K562 (cell line): ENCODE measurements around the gene IQCC. TPM values are rescaled to one million over a fixed set of nuclear protein-coding genes. Genes with fewer than 3 reads are reported as not detected.

Experiments used
- BCOR ChIP-seq: fragments of 450-650 bp; IDR thresholded peaks from 2 replicates; pipeline ENCODE4 v1.6.1; 2016
- CBX8 ChIP-seq: fragments of 200-600 bp; sonication (generic); IDR thresholded peaks from 2 replicates; pipeline ENCODE4 v1.6.1; 2012; ENCODE audit warnings: borderline replicate concordance, mixed run types, low read depth, mild to moderate bottlenecking, moderate library complexity, mixed read lengths, low read length, control low read depth, inconsistent platforms; ENCODE audit not compliant: poor library complexity, severe bottlenecking; ENCODE audit errors: extremely low read depth
- HNRNPH1 ChIP-seq: fragments of 200-400 bp; formaldehyde crosslinking; optimal IDR thresholded peaks from 2 replicates; pipeline ENCODE3; 2017; ENCODE audit warnings: low read depth, mild to moderate bottlenecking, low read length, moderate library complexity
- SNRNP70 ChIP-seq: fragments of 200-400 bp; formaldehyde crosslinking; optimal IDR thresholded peaks from 2 replicates; pipeline ENCODE3; 2017; ENCODE audit warnings: low read depth, low read length
- TAF7 ChIP-seq: fragments of 450-650 bp; IDR thresholded peaks from 2 replicates; pipeline ENCODE4 v1.6.1; 2016; ENCODE audit warnings: missing genetic modification characterization, missing compliant biosample characterization
- TGIF2 ChIP-seq: sonication (generic); formaldehyde crosslinking; IDR thresholded peaks from 2 replicates; pipeline ENCODE4 v1.8.1; 2022; ENCODE audit warnings: mild to moderate bottlenecking, missing genetic modification reagents, moderate library complexity
- ZBTB49 ChIP-seq: sonication (generic); formaldehyde crosslinking; IDR thresholded peaks from 2 replicates; pipeline ENCODE4 v1.8.0; 2022; ENCODE audit warnings: missing genetic modification reagents, mild to moderate bottlenecking, borderline replicate concordance
- ZNF124 ChIP-seq: sonication (generic); formaldehyde crosslinking; IDR thresholded peaks from 2 replicates; pipeline ENCODE4 v1.8.1; 2022; ENCODE audit warnings: missing genetic modification reagents
- polyA plus RNA-seq, 8 experiments: library from polyadenylated mRNA; depleted of rRNA in 4 of 8; stranded (reverse) in 5 of 8; unstranded in 3 of 8; fragments of >200 nt; fragmentation: Nextera tagmentation in 2 of 8; fragmentation: Illumina TruSeq in 1 of 8; extraction: Ambion mirVana in 2 of 8; extraction: Trizol in 1 of 8; gene quantifications; 2 replicates each; pipeline versions ENCODE4 v1.2.1 to v1.2.3, GENCODE V29; 2011 to 2014; ENCODE audit warnings: inconsistent platforms in 1 of 8, missing spikeins in 1 of 8
- total RNA-seq, 7 experiments: library from RNA; depleted of rRNA in 6 of 7; stranded (reverse); fragments of >200 nt in 6 of 7; fragmentation: Illumina TruSeq in 2 of 7; extraction: Trizol in 2 of 7; gene quantifications; 2 replicates each; pipeline versions ENCODE4 v1.2.1 to v1.2.3, GENCODE V29; 2011 to 2021; ENCODE audit warnings: low replicate concordance in 1 of 7
- TF ChIP-seq, protein P1 (sequence below), 2 experiments: fragments of 450-650 bp in 1 of 2; sonication (generic) in 1 of 2; formaldehyde crosslinking in 1 of 2; IDR thresholded peaks; 2 replicates each; pipeline versions ENCODE4 v1.7.1 to v1.9.0; 2016 to 2022; ENCODE audit warnings: inconsistent platforms in 1 of 2, mild to moderate bottlenecking in 1 of 2, missing genetic modification reagents in 1 of 2
- TF ChIP-seq, protein P2 (sequence below), 2 experiments: fragments of 450-650 bp; IDR thresholded peaks; 2 replicates each; pipeline ENCODE4 v1.6.1; 2018; ENCODE audit warnings: mild to moderate bottlenecking in 2 of 2, low read depth in 1 of 2; ENCODE audit not compliant: partially characterized antibody in 2 of 2

The IQCC gene
- total and polyA plus RNA-seq, 9 of the 15 experiments (the other 6 are each of a cell fraction or from before 2014, with no cell fraction given), result 8.1 to 16.5 (median 10.7) TPM

- TF ChIP-seq, protein P1, sequence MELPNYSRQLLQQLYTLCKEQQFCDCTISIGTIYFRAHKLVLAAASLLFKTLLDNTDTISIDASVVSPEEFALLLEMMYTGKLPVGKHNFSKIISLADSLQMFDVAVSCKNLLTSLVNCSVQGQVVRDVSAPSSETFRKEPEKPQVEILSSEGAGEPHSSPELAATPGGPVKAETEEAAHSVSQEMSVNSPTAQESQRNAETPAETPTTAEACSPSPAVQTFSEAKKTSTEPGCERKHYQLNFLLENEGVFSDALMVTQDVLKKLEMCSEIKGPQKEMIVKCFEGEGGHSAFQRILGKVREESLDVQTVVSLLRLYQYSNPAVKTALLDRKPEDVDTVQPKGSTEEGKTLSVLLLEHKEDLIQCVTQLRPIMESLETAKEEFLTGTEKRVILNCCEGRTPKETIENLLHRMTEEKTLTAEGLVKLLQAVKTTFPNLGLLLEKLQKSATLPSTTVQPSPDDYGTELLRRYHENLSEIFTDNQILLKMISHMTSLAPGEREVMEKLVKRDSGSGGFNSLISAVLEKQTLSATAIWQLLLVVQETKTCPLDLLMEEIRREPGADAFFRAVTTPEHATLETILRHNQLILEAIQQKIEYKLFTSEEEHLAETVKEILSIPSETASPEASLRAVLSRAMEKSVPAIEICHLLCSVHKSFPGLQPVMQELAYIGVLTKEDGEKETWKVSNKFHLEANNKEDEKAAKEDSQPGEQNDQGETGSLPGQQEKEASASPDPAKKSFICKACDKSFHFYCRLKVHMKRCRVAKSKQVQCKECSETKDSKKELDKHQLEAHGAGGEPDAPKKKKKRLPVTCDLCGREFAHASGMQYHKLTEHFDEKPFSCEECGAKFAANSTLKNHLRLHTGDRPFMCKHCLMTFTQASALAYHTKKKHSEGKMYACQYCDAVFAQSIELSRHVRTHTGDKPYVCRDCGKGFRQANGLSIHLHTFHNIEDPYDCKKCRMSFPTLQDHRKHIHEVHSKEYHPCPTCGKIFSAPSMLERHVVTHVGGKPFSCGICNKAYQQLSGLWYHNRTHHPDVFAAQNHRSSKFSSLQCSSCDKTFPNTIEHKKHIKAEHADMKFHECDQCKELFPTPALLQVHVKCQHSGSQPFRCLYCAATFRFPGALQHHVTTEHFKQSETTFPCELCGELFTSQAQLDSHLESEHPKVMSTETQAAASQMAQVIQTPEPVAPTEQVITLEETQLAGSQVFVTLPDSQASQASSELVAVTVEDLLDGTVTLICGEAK (IDR thresholded peaks at IDR 0.05), result peak; percentile 81
- TF ChIP-seq, protein P1 (CRISPR knock-in tag; IDR thresholded peaks at IDR 0.05), result no peak
- TF ChIP-seq, protein P2, sequence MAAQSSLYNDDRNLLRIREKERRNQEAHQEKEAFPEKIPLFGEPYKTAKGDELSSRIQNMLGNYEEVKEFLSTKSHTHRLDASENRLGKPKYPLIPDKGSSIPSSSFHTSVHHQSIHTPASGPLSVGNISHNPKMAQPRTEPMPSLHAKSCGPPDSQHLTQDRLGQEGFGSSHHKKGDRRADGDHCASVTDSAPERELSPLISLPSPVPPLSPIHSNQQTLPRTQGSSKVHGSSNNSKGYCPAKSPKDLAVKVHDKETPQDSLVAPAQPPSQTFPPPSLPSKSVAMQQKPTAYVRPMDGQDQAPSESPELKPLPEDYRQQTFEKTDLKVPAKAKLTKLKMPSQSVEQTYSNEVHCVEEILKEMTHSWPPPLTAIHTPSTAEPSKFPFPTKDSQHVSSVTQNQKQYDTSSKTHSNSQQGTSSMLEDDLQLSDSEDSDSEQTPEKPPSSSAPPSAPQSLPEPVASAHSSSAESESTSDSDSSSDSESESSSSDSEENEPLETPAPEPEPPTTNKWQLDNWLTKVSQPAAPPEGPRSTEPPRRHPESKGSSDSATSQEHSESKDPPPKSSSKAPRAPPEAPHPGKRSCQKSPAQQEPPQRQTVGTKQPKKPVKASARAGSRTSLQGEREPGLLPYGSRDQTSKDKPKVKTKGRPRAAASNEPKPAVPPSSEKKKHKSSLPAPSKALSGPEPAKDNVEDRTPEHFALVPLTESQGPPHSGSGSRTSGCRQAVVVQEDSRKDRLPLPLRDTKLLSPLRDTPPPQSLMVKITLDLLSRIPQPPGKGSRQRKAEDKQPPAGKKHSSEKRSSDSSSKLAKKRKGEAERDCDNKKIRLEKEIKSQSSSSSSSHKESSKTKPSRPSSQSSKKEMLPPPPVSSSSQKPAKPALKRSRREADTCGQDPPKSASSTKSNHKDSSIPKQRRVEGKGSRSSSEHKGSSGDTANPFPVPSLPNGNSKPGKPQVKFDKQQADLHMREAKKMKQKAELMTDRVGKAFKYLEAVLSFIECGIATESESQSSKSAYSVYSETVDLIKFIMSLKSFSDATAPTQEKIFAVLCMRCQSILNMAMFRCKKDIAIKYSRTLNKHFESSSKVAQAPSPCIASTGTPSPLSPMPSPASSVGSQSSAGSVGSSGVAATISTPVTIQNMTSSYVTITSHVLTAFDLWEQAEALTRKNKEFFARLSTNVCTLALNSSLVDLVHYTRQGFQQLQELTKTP (IDR thresholded peaks at IDR 0.05; ENCODE audit: low read depth in 1 of 2, partially characterized antibody in 2 of 2), result peak in 1 of 2 experiments; percentile 55
- TF ChIP-seq ZNF124 (CRISPR knock-in tag) (no peak), TAF7 (no peak), SNRNP70 (no peak), CBX8 (no peak), BCOR (no peak), ZBTB49 (CRISPR knock-in tag) (no peak), TGIF2 (CRISPR knock-in tag) (peak; percentile 34; the same call in 1 of the 2 replicates), HNRNPH1 (no peak)
Observed at GRCh38 chr1:32179443-32180185, 25.9 kb upstream of the IQCC start, which contains the start of gene TXLNA (continued).
